ENCODE data around the gene VAMP2.

VAMP2 gene

DNA sequence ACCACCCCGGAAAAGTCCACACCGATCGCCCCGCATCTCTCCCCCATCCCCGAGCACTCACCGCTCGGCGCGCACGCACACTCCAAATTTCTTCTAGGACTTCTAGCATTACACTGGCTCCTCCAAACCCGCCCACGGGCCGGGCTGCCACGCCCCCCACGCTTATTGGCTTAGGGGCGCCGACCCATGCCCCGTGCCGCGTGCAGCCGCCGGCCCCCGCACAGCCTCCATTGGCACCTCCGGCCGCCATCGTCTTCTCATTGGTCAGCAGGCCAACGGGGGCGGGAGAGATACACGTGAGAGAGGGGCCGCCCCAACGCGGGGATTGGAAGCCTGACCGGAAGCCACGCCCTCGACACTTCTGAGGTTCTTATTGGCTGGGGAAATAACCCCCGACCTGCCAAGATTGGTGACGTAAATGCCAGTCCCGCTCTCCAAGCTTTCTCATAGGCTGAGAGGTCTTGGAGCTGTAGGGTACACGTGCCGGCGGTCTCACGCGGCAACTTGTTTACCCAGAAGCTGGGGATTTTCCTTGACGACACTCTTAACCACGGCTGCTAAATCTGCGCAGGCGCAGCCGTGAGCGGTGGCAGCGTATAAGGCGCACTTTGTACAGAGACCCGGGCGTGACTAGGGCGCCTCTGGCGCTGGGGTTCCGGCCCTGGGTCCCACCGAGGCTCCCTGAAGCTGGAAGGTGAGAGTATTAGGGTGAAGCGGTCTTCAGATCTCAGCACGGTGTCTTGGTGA is 6.3 kb downstream of the VAMP2 start (continued):
- TF ChIP-seq KLF1 (tag by site-specific recombination; IDR thresholded peaks at IDR 0.05) (peak; percentile 74), ZNF585B (tag by site-specific recombination; IDR thresholded peaks at IDR 0.05) (no peak), HOXD13 (CRISPR knock-in tag; IDR thresholded peaks at IDR 0.05; ENCODE audit: borderline replicate concordance) (no peak), TRIM28 (IDR thresholded peaks at IDR 0.05; ENCODE audit: borderline replicate concordance, low read length) (no peak), ZNF175 (tag by site-specific recombination; IDR thresholded peaks at IDR 0.05) (no peak), TCF7L2 (IDR thresholded peaks at IDR 0.05; ENCODE audit: borderline replicate concordance, low read depth, low read length) (no peak), ZBTB20 (tag by site-specific recombination; IDR thresholded peaks at IDR 0.05) (no peak; the same call in 1 of the 2 replicates)

DNA sequence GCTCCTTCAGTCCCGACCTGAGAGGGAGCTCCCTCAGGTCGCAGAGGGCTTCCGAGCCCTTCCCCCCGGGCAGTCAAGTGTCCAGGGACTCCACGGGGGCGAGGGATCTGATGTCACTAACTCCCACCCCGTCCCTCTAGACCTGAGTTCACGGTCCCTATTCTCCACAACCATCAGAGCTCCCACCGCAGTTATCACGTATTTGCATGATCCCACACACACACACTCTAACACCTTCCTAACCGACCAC is 6.8 kb downstream of the VAMP2 start:
- Histone ChIP-seq H3K27ac (ENCODE audit: extremely low read depth, low read depth, low read length) (peak overlapping the region; percentile 62), H3K4me1 (ENCODE audit: control insufficient read depth, insufficient read depth, low read length) (peaks cover 29% of the 10 kb centered on the region), H3K4me3 (ENCODE audit: low read depth, low read length) (peak overlapping the region; percentile 45), H3K36me3 (ENCODE audit: control insufficient read depth in 2 of 2, insufficient read depth in 1 of 2, low read length in 2 of 2) (peaks cover 15 to 23% of the 10 kb centered on the region in 2 experiments; a peak in 2 of 3 replicates), H3K9me3 (ENCODE audit: control insufficient read depth, insufficient read depth, low read depth, low read length) (no peaks in the 10 kb centered on the region)
- CTCF ChIA-PET: interaction anchor here (0.6 to 7.3 kb wide), 9 partner anchors 11 to 37 kb away, joined by 3 to 91 read pairs (median 5); partner anchors contain the start of gene ALOXE3
- POLR2A ChIA-PET: interaction anchor here (0.8 to 4.6 kb wide), 10 partner anchors 8 to 66 kb away, joined by 3 to 34 read pairs (median 12); partner anchors contain the start of genes ALOXE3, AURKB, BORCS6 and TMEM107
- no peak for TF ChIP-seq ZNF843 (tag by site-specific recombination; IDR thresholded peaks at IDR 0.05)
- peak; percentile 65 for TF ChIP-seq ZNF391 (tag by site-specific recombination; IDR thresholded peaks at IDR 0.05; ENCODE audit: borderline replicate concordance, low read depth)
- 0 out of 2 replicates have a peak, but pooled peaks have one; percentile 17 for TF ChIP-seq MYNN (tag by site-specific recombination; IDR thresholded peaks at IDR 0.05; ENCODE audit: borderline replicate concordance)
- peak; percentile 38; the same call in 1 of the 2 replicates for TF ChIP-seq OVOL3 (tag by site-specific recombination; IDR thresholded peaks at IDR 0.05)
- peak; percentile 83; the same call in 1 of the 2 replicates for TF ChIP-seq ZNF324 (tag by site-specific recombination; IDR thresholded peaks at IDR 0.05)
- TF ChIP-seq, protein P1, sequence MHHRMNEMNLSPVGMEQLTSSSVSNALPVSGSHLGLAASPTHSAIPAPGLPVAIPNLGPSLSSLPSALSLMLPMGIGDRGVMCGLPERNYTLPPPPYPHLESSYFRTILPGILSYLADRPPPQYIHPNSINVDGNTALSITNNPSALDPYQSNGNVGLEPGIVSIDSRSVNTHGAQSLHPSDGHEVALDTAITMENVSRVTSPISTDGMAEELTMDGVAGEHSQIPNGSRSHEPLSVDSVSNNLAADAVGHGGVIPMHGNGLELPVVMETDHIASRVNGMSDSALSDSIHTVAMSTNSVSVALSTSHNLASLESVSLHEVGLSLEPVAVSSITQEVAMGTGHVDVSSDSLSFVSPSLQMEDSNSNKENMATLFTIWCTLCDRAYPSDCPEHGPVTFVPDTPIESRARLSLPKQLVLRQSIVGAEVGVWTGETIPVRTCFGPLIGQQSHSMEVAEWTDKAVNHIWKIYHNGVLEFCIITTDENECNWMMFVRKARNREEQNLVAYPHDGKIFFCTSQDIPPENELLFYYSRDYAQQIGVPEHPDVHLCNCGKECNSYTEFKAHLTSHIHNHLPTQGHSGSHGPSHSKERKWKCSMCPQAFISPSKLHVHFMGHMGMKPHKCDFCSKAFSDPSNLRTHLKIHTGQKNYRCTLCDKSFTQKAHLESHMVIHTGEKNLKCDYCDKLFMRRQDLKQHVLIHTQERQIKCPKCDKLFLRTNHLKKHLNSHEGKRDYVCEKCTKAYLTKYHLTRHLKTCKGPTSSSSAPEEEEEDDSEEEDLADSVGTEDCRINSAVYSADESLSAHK (tag by site-specific recombination; IDR thresholded peaks at IDR 0.05): peak; percentile 28; the same call in 1 of the 2 replicates
- 0 out of 2 replicates have a peak, but pooled peaks have one; percentile 44 for TF ChIP-seq WT1 (tag by site-specific recombination; IDR thresholded peaks at IDR 0.05)
- no peak for TF ChIP-seq ZNF658 (tag by site-specific recombination; IDR thresholded peaks at IDR 0.05)
- peak; percentile 63; the same call in 1 of the 2 replicates for TF ChIP-seq TSHZ1 (tag by site-specific recombination; IDR thresholded peaks at IDR 0.05; ENCODE audit: borderline replicate concordance)
- TF ChIP-seq ZNF146 (tag by site-specific recombination; IDR thresholded peaks at IDR 0.05): 0 out of 2 replicates have a peak, but pooled peaks have one; percentile 21
- peak; percentile 31; the same call in 1 of the 2 replicates for TF ChIP-seq ZNF398 (tag by site-specific recombination; IDR thresholded peaks at IDR 0.05)
- peak; percentile 45; the same call in 1 of the 2 replicates for TF ChIP-seq ZNF610 (tag by site-specific recombination; IDR thresholded peaks at IDR 0.05; ENCODE audit: borderline replicate concordance)
- 0 out of 2 replicates have a peak, but pooled peaks have one; percentile 33 for TF ChIP-seq ZNF692 (tag by site-specific recombination; IDR thresholded peaks at IDR 0.05)
- peak; percentile 92 for TF ChIP-seq ZBTB48 (tag by site-specific recombination; IDR thresholded peaks at IDR 0.05)
- no peak for TF ChIP-seq ZNF133 (tag by site-specific recombination; IDR thresholded peaks at IDR 0.05)
- TF ChIP-seq FEZF1 (tag by site-specific recombination; IDR thresholded peaks at IDR 0.05): peak; percentile 39; the same call in 1 of the 2 replicates
- peak; percentile 96 for TF ChIP-seq ZNF600 (tag by site-specific recombination; IDR thresholded peaks at IDR 0.05)
- TF ChIP-seq ZBTB20 (tag by site-specific recombination; IDR thresholded peaks at IDR 0.05): peak; percentile 13; the same call in 1 of the 2 replicates
- TF ChIP-seq HOXA7 (CRISPR knock-in tag; IDR thresholded peaks at IDR 0.05; ENCODE audit: borderline replicate concordance): no peak
- 0 out of 2 replicates have a peak, but pooled peaks have one; percentile 42 for TF ChIP-seq ZSCAN23 (tag by site-specific recombination; IDR thresholded peaks at IDR 0.05)
- no peak for TF ChIP-seq ZNF214 (tag by site-specific recombination; IDR thresholded peaks at IDR 0.05; ENCODE audit: borderline replicate concordance)

All from HEK293 (cell line).